NCI-H1417 (cell line): ENCODE data around the gene TIPIN.
A peak's percentile ranks its signal among the peaks of the same experiment; 100 is the strongest.
"Not testable (repeated sequence)": the region's sequence is repeated elsewhere in the genome, so short reads cannot be mapped to it uniquely, and the experiment has no call there.

Experiments used
- DNase-seq, 3 experiments: peaks; one replicate each; lab custom pipeline; 2025; lab: John Stamatoyannopoulos, UW

The TIPIN gene

GRCh38 chr15:66381376-66381775, 24.9 kb upstream of the TIPIN start:
- not testable (repeated sequence) for DNase-seq

GRCh38 chr15:66378814-66379430, 22.4 kb upstream of the TIPIN start:
- DNase-seq: no peak

- DNase-seq: no peak
These were observed 17.7 kb upstream of the TIPIN start for GRCh38 chr15:66374179-66374578.

- peak; percentile 10 to 55 (median 14) for DNase-seq
These were observed 13.5 kb upstream of the TIPIN start for GRCh38 chr15:66369773-66370651.

GRCh38 chr15:66364944-66365528, 8.6 kb upstream of the TIPIN start:
- DNase-seq: no peak

- DNase-seq: no peak
These were observed 6.3 kb upstream of the TIPIN start for GRCh38 chr15:66362776-66363175.

- DNase-seq: not testable (repeated sequence)
These were observed 5.4 kb upstream of the TIPIN start for GRCh38 chr15:66361745-66362460.

GRCh38 chr15:66359740-66360139, 3.3 kb upstream of the TIPIN start:
- no peak for DNase-seq

- DNase-seq: no peak
These were observed 467 bp downstream of the TIPIN start for GRCh38 chr15:66356077-66356358.

- DNase-seq: not testable (repeated sequence)
These were observed 8.0 kb downstream of the TIPIN start for GRCh38 chr15:66348530-66348929.

- no peak for DNase-seq
These were observed 27.7 kb downstream of the TIPIN start for GRCh38 chr15:66328771-66329170.

- no peak for DNase-seq
These were observed 28.7 kb downstream of the TIPIN start for GRCh38 chr15:66327736-66328135.

- DNase-seq: no peak
These were observed 30.4 kb downstream of the TIPIN start for GRCh38 chr15:66326051-66326450.

GRCh38 chr15:66323312-66323928, 33.1 kb downstream of the TIPIN start:
- DNase-seq: no peak

- no peak for DNase-seq
These were observed 44.3 kb downstream of the TIPIN start for GRCh38 chr15:66312144-66312543.

GRCh38 chr15:66310786-66311185, 45.7 kb downstream of the TIPIN start:
- no peak for DNase-seq

GRCh38 chr15:66309828-66310227, 46.7 kb downstream of the TIPIN start:
- no peak for DNase-seq

- DNase-seq: no peak
These were observed 48.0 kb downstream of the TIPIN start for GRCh38 chr15:66308531-66308930.

GRCh38 chr15:66306381-66306780, 50.1 kb downstream of the TIPIN start:
- peak in 2 of 3 experiments; percentile 68 to 88 for DNase-seq

GRCh38 chr15:66304425-66304824, 52.1 kb downstream of the TIPIN start:
- not testable (repeated sequence) for DNase-seq

GRCh38 chr15:66302489-66303278, 53.8 kb downstream of the TIPIN start:
- no peak for DNase-seq
